GM08714 (cell line): ENCODE data around the gene AFDN.

Experiments
- H3K4me3 ChIP-seq: fragments of 200-500 bp; sonication (Bioruptor generic); 2 replicates; pipeline ENCODE4 v1.5.1; 2014; ENCODE audit warnings: mild to moderate bottlenecking, low read length, inconsistent platforms
- ZNF274 ChIP-seq: IDR thresholded peaks from 2 replicates; pipeline ENCODE4 v1.6.1; 2012; ENCODE audit warnings: mild to moderate bottlenecking, low read depth, low read length

Gene AFDN

GRCh38 chr6:167937948-167938911 is 111.5 kb downstream of the AFDN start:
- no peak for TF ChIP-seq ZNF274
- H3K4me3 ChIP-seq = no peak overlapping the region

DNA sequence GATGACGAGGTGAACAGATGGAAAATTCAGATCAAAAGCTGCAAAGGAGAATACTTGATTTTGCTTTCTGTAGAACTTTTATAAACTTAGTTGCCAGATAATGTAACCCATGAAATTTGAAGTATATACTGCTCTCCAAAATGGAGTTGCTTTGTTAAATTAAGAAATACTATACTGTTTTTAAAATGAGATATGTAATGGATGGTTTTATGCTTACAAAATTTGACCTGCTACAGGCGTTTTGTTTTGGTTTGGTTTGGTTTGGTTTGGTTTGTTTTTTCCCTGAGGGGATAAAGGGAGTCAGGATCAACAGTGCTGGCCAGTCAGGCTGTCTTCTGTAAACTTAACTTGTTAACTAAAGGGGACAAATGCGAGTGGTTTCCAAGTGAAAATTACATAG is 115.1 kb downstream of the AFDN start:
- no peak overlapping the region for H3K4me3 ChIP-seq
- no peak for TF ChIP-seq ZNF274

- no peak overlapping the region for H3K4me3 ChIP-seq
- no peak for TF ChIP-seq ZNF274
These were observed 117.4 kb downstream of the AFDN start for GRCh38 chr6:167944130-167944529.

GRCh38 chr6:167946007-167946406 is 119.3 kb downstream of the AFDN start:
- H3K4me3 ChIP-seq = no peak overlapping the region
- no peak for TF ChIP-seq ZNF274

DNA sequence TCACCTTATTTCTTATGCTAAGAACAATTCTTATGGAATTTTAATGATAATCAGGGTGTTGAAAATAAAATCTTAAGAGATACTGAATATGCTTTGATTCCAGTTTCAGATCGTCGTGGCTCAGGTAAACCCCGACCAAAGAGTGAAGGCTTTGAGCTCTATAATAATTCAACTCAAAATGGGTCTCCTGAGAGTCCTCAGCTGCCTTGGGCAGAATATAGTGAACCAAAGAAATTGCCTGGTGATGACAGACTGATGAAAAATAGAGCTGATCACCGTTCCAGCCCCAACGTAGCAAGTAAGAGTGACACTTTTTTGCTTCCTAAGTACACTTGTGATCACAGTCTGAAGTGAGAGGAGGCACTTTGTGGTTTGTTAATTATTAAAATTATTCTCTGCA is 119.9 kb downstream of the AFDN start:
- no peak overlapping the region for H3K4me3 ChIP-seq
- no peak for TF ChIP-seq ZNF274

GRCh38 chr6:167947716-167948115 is 121.0 kb downstream of the AFDN start:
- H3K4me3 ChIP-seq = no peak overlapping the region
- no peak for TF ChIP-seq ZNF274

GRCh38 chr6:167948716-167949115 is 122.0 kb downstream of the AFDN start:
- no peak for TF ChIP-seq ZNF274
- H3K4me3 ChIP-seq = no peak overlapping the region

DNA sequence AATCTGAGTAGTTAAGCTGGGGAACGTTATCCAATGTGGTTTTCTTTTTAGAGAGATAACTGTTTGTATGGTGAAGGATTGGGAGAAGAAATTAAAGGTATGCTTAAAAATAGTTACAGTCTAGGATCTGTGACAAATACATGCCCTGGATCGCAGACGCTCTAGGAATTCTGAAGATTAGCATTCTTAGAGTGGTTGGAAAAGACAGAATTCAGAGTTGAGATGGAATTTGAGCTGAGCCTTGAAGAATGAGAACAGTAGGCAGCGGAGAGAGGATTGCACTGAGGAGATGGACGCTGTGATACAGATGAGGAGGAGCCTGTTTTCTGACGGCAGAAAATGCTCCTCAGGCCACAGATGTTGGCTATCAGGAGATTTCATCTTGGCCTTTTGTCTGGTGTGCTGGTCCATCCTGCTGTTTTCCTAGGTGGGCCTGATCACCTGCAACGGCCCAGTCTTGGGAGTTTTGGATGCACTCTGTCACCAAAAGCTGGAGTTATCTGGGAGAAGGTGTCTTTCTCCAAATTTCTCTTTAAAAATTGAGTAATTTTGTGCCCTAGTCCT is 122.5 kb downstream of the AFDN start:
- TF ChIP-seq ZNF274 = no peak

DNA sequence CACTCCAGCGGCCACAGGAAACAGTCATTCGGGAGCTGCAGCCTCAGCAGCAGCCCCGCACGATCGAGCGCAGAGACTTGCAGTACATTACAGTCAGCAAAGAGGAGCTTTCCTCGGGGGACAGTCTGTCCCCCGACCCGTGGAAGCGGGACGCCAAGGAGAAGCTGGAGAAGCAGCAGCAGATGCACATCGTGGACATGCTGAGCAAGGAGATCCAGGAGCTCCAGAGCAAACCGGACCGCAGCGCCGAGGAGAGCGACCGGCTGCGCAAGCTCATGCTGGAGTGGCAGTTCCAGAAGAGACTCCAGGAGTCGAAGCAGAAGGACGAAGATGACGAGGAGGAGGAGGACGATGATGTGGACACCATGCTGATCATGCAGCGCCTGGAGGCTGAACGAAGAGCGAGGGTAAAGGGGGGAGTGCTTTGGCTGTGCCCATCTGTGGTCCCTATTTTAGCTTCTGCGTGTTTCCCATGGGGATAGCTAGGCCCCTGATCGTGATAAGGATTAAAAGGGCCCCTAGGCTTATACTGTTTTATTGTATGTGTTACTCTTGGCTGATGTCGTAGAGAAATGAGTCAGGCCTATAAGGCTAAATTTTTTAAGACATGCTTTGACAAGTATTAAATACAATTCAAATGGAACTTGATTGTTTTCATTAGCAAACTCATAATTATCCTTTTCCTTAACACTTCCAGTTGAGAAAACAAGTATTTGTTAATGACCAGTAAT is 125.2 kb downstream of the AFDN start:
- no peak for TF ChIP-seq ZNF274
- H3K4me3 ChIP-seq = no peak overlapping the region

More for the DNA sequence above, 122.5 kb downstream of the AFDN start:
- no peak overlapping the region for H3K4me3 ChIP-seq

DNA sequence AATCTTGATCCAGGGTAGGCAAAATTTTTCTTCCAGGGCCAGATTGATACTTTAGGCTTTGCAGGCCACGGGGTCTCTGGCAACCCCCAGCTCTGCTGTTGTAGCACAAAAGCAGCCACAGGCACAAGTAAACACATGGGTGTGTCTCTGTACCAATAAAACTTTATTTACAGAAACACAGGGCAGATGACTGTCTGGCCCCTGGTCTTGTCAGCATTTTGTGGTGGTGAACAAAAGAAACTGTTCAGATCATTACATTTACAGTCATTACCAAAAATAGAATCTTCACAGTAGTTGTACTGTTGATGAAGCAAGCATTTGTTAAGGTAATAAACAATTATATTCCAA is 125.8 kb downstream of the AFDN start:
- no peak overlapping the region for H3K4me3 ChIP-seq
- no peak for TF ChIP-seq ZNF274

- TF ChIP-seq ZNF274 = no peak
These were observed 126.8 kb downstream of the AFDN start for GRCh38 chr6:167953551-167953950.

GRCh38 chr6:167954151-167954550 is 127.4 kb downstream of the AFDN start:
- no peak overlapping the region for H3K4me3 ChIP-seq
- no peak for TF ChIP-seq ZNF274

More at GRCh38 chr6:167953551-167953950, 126.8 kb downstream of the AFDN start:
- no peak overlapping the region for H3K4me3 ChIP-seq

DNA sequence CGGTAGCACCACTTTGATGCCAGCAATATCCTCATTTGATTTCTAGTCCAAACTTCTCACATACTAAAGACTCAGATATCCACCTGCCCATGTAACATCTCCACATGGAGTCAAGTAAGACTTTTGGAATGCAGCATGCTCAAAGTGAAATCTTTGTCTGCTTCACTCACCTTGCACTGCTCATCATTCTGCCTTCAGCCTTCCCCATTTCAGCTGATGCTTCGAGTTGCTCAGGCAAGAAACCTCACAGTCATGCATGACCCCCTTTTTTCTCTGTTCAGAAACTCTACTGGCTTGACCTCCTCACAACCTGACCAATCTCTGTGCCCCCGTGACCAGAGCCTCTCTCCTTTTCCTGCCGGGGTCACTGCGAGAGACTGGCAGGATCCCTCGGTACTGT is 129.8 kb downstream of the AFDN start:
- no peak overlapping the region for H3K4me3 ChIP-seq
- TF ChIP-seq ZNF274 = no peak

- H3K4me3 ChIP-seq = no peak overlapping the region
- TF ChIP-seq ZNF274 = no peak
These were observed 130.3 kb downstream of the AFDN start for GRCh38 chr6:167956983-167957492.

GRCh38 chr6:167957626-167958025 is 130.9 kb downstream of the AFDN start:
- TF ChIP-seq ZNF274 = no peak

DNA sequence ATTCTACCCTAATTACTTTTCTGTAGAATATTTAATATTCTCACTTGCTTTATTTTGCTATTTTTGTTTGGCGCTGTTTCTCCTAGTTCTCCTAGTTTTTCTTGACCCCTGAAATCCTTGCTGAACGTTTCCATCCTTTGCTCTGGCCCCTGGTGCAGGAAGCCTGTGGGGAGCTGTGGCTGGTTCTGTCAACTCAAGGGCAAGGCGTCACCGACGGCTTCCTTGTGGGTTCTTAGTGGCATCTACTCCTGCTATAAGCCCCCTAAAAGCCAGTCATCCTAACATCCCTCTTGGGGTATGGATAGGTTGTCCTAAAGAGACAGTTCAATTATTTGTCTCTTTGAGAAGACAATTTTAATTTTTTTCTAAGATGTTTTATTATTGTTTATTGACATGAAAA is 133.9 kb downstream of the AFDN start:
- TF ChIP-seq ZNF274 = no peak
- no peak overlapping the region for H3K4me3 ChIP-seq

More at GRCh38 chr6:167957626-167958025, 130.9 kb downstream of the AFDN start:
- no peak overlapping the region for H3K4me3 ChIP-seq
